Adrenal gland (tissue), 12 donors: Measurements from ENCODE around the gene PRR35. TPM values are rescaled to one million over a fixed set of nuclear protein-coding genes. Genes with fewer than 3 reads are reported as not detected.
A peak's percentile ranks its signal among the peaks of the same experiment; 100 is the strongest.

Source experiments
- DNase-seq, 7 donors: peaks; one replicate each; pipeline ENCODE4 v3.0.0-alpha.2; 2019 to 2020
- H3K27ac ChIP-seq, 5 donors: fragments of 200-600 bp; sonication (generic) in 4 of 5; 1 replicate in 3 of 5; 2 replicates in 2 of 5; pipeline versions ENCODE4 v1.5.1 to v1.8.0; 2016 to 2020; ENCODE audit warnings: mild to moderate bottlenecking in 1 of 5
- H3K27me3 ChIP-seq: fragments of 200-600 bp; 2 replicates; pipeline ENCODE4 v1.8.0; 2021
- H3K36me3 ChIP-seq, 2 donors: fragments of 200-600 bp; replicated peaks in 1 of 2; 1 replicate in 1 of 2; 2 replicates in 1 of 2; pipeline versions ENCODE4 v1.5.1 to v1.8.0; 2018 to 2022
- H3K4me1 ChIP-seq, 2 donors: fragments of 200-600 bp; replicated peaks in 1 of 2; 1 replicate in 1 of 2; 2 replicates in 1 of 2; pipeline versions ENCODE4 v1.5.1 to v1.8.0; 2018 to 2021
- H3K4me3 ChIP-seq, 4 donors: fragments of 200-600 bp; sonication (generic) in 3 of 4; one replicate each; pipeline ENCODE4 v1.5.1; 2016 to 2018
- H3K9me3 ChIP-seq, 3 donors: fragments of 200-600 bp; sonication (generic) in 1 of 3; replicated peaks in 1 of 3; 1 replicate in 2 of 3; 2 replicates in 1 of 3; pipeline versions ENCODE4 v1.5.1 to v1.8.0; 2016 to 2021
- CTCF ChIP-seq, 6 experiments: fragments of 450-650 bp in 4 of 6; fragments of 200-600 bp in 2 of 6; sonication (generic) in 1 of 6; IDR thresholded peaks; 1 replicate in 5 of 6; 2 replicates in 1 of 6; pipeline versions ENCODE4 v1.5.1 to v1.8.0; 2016 to 2021; ENCODE audit warnings: antibody characterized with exemption in 6 of 6, mild to moderate bottlenecking in 2 of 6, moderate library complexity in 1 of 6
- POLR2A ChIP-seq, 2 donors: fragments of 450-650 bp; IDR thresholded peaks; one replicate each; pipeline ENCODE4 v1.6.1; 2017; ENCODE audit warnings: antibody characterized with exemption in 2 of 2, mild to moderate bottlenecking in 2 of 2, moderate library complexity in 1 of 2
- WGBS, 4 donors: extraction: QIAGEN DNeasy Blood & Tissue Kit in 2 of 4; methylation state at CpG; one replicate each; pipeline versions ENCODE4 v1.1.5 to v1.1.7; 2013 to 2017; 5-methylcytosine and 5-hydroxymethylcytosine counted together
- intact Hi-C, 2 donors: fragments of 100-400 bp; cut with DNase I; formaldehyde crosslinking; loops; one replicate each; pipeline versions ENCODE4 v1.14.1 to v1.15.0; 2022 to 2023
- polyA plus RNA-seq, 3 donors: library from polyadenylated mRNA; stranded (reverse); fragments of 200-250 nt in 2 of 3; fragments of 350-450 nt in 1 of 3; fragmentation: Illumina TruSeq in 1 of 3; extraction: RNeasy Lipid Tissue Mini Kit (QIAGEN cat#74804) in 1 of 3; gene quantifications; one replicate each; pipeline ENCODE4 v1.2.3, GENCODE V29; 2013 to 2014
- total RNA-seq, 9 donors: library from RNA; depleted of rRNA in 4 of 9; stranded (reverse); fragments of >200 nt in 4 of 9; fragments of 120-200 nt in 1 of 9; fragmentation: NEBNext Ultra II Directional in 1 of 9; extraction: Animal tissue kit (Norgen Biotek cat#: 25700) in 1 of 9; gene quantifications; one replicate each; pipeline versions ENCODE4 v1.1.0 to v1.2.4, GENCODE V29; 2013 to 2023
- donor health status: healthy with polysubstance abuse.
- donor health status: Bipolar disorder and iron deficiency.
- donor health status: DM: yes; HTN: yes; CAD: no.
- donor health status: DM: no; HTN: no; CAD: no.
- donor health status: DM: no; HTN: no; CAD: no.
- donor health status: DM: yes; HTN: yes; CAD: no.

PRR35 gene
- total and polyA plus RNA-seq, 12 donors: not detected

- Histone ChIP-seq H3K27ac (no peak overlapping the region), H3K27me3 (no peaks in the 10 kb centered on the region), H3K36me3 (no peaks in the 10 kb centered on the region), H3K4me1 (peaks cover 11 to 25% of the 10 kb centered on the region in 2 donors), H3K9me3 (no peaks in the 10 kb centered on the region), H3K4me3 (no peak overlapping the region)
- no peak for TF ChIP-seq CTCF (IDR thresholded peaks at IDR 0.05)
- TF ChIP-seq POLR2A (IDR thresholded peaks at IDR 0.05): no peak
- DNase-seq: no peak
- intact Hi-C loops: no loop called here
- 93 to 96% (median 95%) methylated on average over 34 to 60 of the region's 60 CpGs for WGBS, 4 donors
Observed at GRCh38 chr16:537415-538335, 22.5 kb upstream of the PRR35 start.

GRCh38 chr16:539901-540530 is 20.2 kb upstream of the PRR35 start:
- 82 to 89% (median 86%) methylated on average over 21 to 34 of the region's 34 CpGs for WGBS, 4 donors

GRCh38 chr16:540645-541340 is 19.4 kb upstream of the PRR35 start:
- peaks cover 0 to 2% of the 10 kb centered on the region in 2 donors for H3K4me1 ChIP-seq
- TF ChIP-seq POLR2A (IDR thresholded peaks at IDR 0.05) (no peak), CTCF (IDR thresholded peaks at IDR 0.05) (no peak)
- intact Hi-C loops: loop anchor here in 1 of 2 donors (5.0 kb wide), 1 partner anchor 42 kb away; no protein-coding TSS in a partner anchor
- DNase-seq: peak in 2 of 7 donors; percentile 42 to 52
- H3K9me3 ChIP-seq: no peaks in the 10 kb centered on the region
- 59 to 84% (median 65%) methylated on average over 7 to 29 of the region's 29 CpGs for WGBS, 4 donors
- no peak overlapping the region for H3K4me3 ChIP-seq
- no peak overlapping the region for H3K27ac ChIP-seq
- H3K27me3 ChIP-seq: no peaks in the 10 kb centered on the region
- no peaks in the 10 kb centered on the region for H3K36me3 ChIP-seq

More at GRCh38 chr16:539901-540530, 20.2 kb upstream of the PRR35 start:
- H3K36me3 ChIP-seq: no peaks in the 10 kb centered on the region
- no peak overlapping the region for H3K27ac ChIP-seq
- intact Hi-C loops: loop anchor here in 1 of 2 donors (5.0 kb wide), 1 partner anchor 42 kb away; no protein-coding TSS in a partner anchor
- no peaks in the 10 kb centered on the region for H3K9me3 ChIP-seq
- no peak for TF ChIP-seq CTCF (IDR thresholded peaks at IDR 0.05)
- no peak for TF ChIP-seq POLR2A (IDR thresholded peaks at IDR 0.05)
- DNase-seq: no peak
- peaks cover 0 to 8% of the 10 kb centered on the region in 2 donors for H3K4me1 ChIP-seq
- no peak overlapping the region for H3K4me3 ChIP-seq
- H3K27me3 ChIP-seq: no peaks in the 10 kb centered on the region
